Islet precursor cell (in vitro differentiated cells): ENCODE results near the gene SPPL2C.
A peak's percentile ranks its signal among the peaks of the same experiment; 100 is the strongest.

Source experiments
- DNase-seq: peaks from one replicate; pipeline ENCODE4 v3.0.0-alpha.2; 2018

The SPPL2C gene

DNA sequence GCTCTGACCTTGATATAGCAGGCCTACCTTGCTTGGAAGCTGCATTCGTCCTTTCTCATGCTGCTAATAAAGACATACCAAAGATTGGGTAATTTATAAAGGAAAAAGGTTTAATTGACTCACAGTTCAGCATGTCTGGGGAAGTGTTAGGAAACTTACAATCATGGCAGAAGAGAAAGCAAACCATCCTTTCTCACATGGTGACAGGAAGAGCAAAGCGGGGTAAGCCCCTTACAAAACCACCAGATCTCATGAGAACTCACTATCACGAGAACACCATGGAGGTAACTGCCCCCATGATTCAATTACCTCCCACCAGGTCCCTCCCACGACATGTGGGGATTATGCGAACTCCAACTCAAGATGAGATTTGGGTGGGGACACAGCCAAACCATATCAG is 43.7 kb downstream of the SPPL2C start:
- no peak for DNase-seq

DNA sequence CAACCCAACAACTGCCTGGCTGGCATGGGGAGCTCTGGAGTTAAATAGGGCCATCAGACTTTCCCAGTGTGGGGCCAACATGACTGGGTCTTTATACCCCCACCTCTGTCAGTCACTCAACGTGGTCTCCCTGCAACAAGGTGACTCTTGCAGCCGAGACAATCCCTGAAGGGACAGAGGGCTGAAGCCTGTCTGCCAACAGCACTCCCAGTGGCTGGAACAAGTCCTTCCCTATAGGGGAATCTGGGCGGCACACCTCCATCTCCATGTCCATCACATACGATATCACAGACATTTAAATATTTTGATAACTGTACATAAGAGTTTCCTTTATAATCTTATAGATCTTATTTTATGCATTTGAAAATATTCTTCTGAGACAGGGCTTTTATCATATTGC is 44.9 kb downstream of the SPPL2C start:
- no peak for DNase-seq

DNA sequence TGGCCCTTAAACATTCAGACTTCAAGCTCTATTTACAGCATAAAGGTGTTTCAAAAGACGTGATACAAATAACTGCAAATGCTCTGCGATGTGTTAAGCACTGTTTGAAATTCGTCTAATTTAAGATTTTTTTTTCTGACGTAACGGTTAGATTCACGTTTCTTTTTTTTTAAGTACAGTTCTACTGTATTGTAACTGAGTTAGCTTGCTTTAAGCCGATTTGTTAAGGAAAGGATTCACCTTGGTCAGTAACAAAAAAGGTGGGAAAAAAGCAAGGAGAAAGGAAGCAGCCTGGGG is 49.0 kb downstream of the SPPL2C start:
- DNase-seq: no peak

DNA sequence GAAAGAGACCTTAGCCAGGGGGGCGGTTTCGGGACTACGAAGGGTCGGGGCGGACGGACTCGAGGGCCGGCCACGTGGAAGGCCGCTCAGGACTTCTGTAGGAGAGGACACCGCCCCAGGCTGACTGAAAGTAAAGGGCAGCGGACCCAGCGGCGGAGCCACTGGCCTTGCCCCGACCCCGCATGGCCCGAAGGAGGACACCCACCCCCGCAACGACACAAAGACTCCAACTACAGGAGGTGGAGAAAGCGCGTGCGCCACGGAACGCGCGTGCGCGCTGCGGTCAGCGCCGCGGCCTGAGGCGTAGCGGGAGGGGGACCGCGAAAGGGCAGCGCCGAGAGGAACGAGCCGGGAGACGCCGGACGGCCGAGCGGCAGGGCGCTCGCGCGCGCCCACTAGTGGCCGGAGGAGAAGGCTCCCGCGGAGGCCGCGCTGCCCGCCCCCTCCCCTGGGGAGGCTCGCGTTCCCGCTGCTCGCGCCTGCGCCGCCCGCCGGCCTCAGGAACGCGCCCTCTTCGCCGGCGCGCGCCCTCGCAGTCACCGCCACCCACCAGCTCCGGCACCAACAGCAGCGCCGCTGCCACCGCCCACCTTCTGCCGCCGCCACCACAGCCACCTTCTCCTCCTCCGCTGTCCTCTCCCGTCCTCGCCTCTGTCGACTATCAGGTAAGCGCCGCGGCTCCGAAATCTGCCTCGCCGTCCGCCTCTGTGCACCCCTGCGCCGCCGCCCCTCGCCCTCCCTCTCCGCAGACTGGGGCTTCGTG is 49.5 kb downstream of the SPPL2C start, which contains the start of gene MAPT:
Gene MAPT (plus strand): TSS at position 533 of the 763 bp plus-strand sequence. CDS start 67,784 bp downstream, outside the sequence.
- peak; percentile 97 for DNase-seq

- DNase-seq: no peak
These were observed 50.8 kb downstream of the SPPL2C start for GRCh38 chr17:45895304-45895968.

- DNase-seq: no peak
These were observed 51.5 kb downstream of the SPPL2C start for GRCh38 chr17:45895969-45896785.
